Measurements from ENCODE around the gene APMAP.

GRCh38 chr20:25023356-25023755 is 30.8 kb upstream of the APMAP start:
- TF ChIP-seq REST (IDR thresholded peaks at IDR 0.05; ENCODE audit: insufficient read depth in 1 of 2, low read depth in 2 of 2, low read length in 2 of 2) (no peak), POLR2AphosphoS5 (IDR thresholded peaks at IDR 0.05; ENCODE audit: low read depth, low read length) (no peak), TAF1 (IDR thresholded peaks at IDR 0.05; ENCODE audit: borderline replicate concordance, insufficient read depth, low read length) (no peak), SIN3A (IDR thresholded peaks at IDR 0.05; ENCODE audit: borderline replicate concordance, insufficient read depth, low read length) (no peak), FOXP2 (optimal IDR thresholded peaks at IDR 0.05; ENCODE audit: borderline replicate concordance, extremely low read depth, extremely low read length, insufficient read depth) (no peak)

Measured in PFSK-1 (cell line).